GM19455 (cell line): ENCODE results near the gene CRYBA2.
A peak's percentile ranks its signal among the peaks of the same experiment; 100 is the strongest.

Experiments
- ATAC-seq: cut with Tn5 transposase; IDR thresholded peaks from one replicate; pipeline ENCODE4 v1.9.1; 2021; ENCODE audit not compliant: unreplicated experiment

Gene CRYBA2

DNA sequence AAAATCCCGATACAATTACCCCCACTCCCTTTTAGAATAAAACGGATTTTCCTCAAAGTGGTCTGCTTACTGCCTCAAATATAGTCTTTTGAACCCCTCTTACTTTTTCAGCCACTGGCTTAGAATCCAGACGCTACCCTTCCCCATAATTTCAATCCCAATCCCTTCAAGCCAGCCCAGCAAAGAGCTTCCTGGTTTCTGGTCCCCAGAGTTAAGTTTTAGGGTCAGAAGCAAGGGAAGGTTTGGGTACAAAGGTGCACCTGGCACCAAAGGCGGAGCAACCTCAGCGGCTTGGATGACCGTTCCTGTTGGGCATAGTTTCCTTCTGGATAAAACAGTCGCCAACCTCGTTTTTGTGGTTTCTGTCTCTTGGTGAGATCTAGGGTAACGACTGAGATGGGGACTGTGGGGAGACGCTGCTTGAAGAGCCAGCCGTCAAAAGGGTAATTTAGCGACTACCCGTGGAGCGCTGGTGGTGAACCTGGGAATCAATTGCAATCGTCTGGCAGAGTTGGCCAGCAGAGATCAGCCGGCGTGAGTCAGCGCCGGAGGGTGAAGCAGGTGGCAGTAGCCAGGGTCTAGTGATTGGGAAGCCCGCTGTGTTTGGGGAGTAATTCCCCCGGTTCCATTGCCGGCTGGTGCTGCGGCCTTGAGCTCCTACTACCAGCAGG is 9.8 kb downstream of the CRYBA2 start:
- no peak for ATAC-seq

DNA sequence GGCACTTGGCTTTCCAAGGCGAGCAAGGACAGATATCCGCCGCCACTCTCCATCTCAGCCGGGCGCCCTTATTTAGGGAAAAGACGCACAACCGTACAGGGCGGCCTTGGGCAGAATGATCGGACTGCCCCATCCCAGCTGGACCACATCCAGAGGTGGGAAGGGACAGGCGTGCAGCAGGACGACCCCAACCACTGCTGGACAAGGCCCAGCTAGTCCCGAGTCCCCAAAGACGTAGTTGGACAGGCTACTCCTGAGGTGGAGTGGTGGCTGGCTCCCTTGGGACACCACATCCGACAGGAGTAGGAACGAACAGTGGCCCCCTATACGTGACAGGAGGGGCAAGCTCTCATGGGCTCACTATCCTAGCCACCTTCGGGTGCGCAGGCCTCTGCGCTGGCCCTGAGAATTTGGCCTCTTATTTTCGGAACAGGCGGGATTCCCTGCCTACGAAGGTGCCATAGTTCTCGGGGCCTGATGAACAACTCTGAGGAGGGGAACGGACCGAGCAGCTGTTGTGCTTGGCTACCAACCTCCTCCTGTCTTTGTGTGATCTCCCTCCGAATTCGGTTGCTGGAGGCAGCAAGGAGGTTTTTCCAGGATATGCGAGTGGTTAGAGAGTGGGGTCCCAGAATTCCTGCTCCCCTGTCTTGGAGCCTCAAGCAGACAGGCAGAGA is 10.5 kb downstream of the CRYBA2 start:
- ATAC-seq = no peak

DNA sequence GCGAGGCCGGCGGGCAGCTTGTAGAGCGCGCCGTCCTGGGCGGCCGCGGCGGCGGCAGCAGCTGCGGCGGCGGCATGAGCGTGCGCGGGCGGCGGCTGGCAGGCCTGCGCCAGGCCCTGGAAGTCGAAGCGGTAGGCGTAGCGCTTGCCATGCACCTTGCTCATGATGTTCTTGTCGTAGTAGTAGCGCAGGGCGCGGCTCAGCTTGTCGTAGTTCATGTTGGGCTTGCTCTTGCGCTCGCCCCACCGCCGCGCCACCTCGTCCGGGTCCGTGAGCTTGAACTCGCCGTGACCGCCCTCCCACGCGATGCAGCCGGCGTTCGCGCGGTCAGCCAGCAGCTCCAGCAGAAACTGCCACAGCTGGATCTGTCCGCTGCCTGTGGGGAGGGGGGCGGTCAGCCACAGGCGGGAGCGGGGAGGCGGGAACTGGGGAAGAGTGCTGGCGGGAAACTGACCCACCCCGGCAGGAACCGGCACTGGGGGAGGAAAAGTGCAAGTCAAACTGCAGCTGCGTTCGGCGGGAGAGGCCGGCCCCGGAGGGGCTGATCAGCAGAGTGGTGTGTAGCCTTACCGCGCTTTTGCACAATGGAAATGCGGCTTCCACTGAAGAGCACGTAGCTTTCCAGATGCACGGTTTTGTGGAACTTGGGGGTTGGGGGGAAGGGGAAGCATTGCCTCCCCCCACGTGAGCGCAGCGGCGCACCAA is 11.2 kb downstream of the CRYBA2 start:
- ATAC-seq = no peak

DNA sequence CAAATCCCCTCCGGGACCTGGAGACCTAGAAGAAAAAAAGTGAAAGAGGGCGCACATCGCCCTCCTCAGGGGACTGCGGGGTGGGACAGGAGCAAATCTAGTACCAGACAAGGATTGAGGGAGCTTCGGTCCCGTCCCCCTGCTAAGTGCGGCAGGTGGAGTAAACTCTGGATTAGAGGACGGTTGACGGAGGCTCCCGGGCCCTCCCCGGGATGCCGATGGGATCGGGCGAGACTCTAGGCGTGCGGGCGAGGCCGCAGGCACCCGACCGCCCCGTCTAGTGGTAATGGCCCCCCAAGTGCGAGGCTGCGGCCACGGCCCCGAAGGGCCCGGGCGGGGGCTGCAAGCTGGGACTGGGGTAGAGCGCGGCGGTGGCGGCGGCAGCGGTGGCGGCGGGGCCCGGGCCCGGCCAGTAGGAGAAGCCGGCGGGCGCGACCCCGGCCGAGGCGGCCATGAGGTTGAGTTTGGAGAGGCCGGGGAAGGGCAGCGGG is 11.8 kb downstream of the CRYBA2 start:
- no peak for ATAC-seq

DNA sequence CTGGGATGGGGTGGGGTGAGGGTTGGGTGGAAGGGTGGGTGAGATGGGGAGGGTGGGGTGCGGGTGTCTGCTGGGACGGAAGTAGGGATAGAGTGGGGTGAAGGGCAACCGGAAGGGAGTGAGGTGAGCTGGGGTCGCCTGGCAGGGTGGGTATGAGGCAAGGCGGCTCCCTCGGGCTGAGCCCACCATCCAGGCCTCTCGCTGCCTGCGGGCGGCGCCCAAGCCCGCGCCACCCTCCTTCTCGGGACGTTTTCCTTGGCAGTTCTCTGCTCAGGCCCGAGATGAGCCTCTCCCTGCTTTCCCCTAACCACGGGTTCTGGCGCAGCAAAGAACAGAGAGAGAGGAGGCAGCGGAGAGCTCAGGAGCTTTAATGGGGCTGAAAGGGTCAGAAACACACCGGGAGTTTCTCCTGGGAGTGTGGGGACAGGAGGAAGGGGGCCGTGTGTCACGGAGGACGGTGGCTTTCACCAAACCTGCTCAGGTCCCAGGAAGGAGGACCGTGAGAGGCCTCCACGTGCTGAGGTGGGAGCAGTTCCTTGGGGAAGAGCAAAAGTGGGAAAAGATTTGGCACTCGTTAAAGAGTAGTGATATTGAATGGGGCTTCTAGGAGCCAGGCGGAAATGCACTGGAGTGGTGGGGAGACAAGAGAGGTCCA is 12.4 kb downstream of the CRYBA2 start:
- no peak for ATAC-seq

DNA sequence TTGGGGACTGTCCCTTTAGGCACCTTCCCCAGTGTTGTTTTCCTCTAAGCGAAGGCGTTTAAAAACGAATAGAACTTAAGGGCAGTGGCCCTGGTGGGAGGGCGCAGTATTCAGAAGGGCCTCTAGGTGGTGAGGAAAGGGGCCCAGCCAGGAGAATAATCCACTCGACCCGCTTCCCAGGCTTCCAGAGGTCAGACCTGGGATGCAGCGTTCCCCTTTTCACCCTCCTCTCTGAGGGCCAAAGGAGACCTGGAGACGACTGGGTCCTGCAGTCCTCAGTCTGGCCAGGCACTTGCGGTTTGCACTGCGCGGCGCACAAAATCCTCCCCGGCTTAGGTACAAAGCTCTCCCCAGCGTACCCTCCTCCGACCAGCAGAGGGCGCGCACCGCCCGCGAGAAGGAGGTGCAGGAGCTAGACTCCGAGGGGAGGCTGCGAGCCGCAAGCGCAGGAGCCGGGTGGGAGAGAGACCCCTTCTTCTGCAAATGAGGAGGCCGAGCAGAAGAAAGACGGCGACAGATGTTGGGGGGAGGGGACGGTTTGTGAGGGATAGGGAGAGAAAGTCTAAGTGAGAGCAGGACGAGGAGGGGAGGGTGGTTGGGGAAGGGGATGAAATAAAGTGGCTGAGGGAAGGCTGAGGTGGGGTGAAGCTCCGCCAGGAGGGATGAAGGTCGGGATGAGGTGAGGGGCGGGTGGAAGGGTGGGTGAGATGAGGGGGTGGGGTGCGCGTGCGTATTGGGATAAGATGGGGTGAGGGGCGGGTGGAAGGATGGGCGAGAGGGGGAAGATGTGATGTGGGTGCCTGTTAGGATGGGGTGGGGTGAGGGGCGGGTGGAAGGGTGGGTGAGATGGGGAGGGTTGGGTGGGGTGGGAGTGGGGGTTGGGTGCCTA is 13.1 kb downstream of the CRYBA2 start:
- ATAC-seq = peak; percentile 89

DNA sequence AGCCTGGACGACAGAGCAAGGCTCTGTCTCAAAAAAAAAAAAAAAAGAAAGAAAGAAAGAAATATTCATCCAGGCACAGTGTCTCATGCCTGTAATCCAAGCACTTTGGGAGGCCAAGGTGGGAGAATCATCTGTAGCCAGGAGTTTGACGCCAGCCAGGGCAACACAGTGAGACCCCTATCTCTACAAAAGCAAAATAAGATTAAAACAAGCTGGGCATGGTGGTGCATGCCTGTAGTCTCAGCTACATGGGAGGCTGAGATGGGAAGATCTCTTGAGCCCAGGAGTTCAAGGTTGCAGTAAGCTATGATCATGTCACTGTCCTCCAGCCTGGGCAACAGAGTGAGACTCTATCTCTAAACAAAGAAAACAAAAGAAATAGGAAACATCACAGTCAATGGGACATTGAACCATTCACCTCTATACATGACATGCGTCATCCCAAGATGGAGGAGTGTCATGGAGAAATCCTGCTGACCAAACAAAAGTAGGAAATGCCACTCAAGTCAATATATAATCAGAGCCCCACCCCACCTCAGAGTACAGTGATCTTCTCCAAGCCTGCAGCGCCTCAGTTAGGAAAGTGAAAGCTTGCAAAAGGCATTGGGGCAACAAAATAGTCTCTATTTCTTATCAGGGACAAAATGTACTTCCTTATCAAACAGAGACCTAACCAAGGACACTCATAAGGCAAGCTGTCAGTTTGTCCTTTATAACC is 18.0 kb downstream of the CRYBA2 start:
- no peak for ATAC-seq

DNA sequence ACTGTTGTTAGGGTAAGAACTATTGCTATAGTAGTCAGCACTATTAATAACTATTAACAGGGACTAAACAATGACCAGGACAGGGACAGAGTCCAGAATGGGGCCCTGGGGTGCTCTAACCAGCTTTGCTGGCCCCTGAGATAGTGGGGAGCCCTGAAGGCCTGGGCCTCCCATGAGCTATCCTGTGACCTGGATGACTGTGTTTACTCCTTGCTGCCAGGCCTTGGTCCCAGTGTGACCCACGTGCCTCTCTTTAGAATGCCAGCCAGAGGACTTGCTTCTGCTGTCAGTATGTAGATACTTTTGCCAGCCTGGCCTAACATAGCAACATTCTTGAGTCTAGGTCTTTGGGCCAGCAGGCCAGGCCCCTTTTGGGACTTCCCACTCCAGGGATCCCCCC is 22.3 kb downstream of the CRYBA2 start:
- no peak for ATAC-seq

DNA sequence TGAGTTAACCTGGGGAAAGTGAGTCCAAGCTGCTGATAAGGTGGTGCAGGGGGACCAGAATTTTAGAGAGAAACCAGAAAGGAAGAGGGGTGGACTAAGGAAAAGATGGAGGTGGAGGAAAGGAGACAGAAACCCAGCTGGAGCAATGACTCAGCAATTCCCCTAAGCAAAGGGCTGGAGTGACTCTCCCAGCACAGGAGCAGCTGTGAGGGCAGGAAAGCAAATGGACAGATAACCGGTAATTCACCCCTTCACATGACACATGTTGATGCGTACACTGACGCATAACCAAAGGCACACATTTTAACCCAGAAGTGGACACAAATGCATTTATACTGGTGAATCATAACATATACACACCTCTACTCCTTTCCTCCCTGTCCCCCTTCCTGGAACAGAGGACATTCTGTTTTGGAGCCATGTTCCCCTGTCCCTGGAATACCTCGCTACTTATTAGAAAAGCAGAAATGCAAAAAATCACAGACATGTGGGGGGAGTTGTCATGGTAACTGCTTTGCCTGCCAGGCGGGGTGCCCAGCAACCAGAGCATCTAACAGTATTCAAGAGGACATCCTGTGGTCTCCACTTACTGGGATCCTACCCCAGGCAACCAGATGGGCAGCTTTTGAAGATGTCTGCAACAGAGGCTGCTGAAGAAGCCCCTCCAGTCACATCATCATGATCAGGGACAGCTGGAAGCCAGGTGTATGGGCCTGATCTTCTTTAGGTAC is 29.0 kb downstream of the CRYBA2 start:
- no peak for ATAC-seq

DNA sequence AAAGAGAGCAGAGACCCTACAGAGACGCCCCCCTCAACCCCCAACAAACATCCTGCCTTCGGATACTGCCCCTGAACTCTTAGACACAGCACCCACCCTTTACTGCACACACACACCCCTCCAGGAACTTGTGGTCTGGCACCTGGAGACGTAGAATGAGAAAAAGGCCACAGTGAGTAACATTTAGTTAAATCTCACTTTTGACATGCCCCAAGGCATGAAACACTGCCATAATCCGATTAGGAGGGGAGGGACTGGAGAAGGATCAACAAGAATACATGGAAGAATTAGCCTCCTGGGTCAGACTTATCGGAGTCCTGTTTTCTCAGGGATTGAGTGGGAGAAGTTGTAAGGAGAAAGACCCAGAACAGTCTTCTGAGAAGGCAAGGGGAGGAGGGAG is 29.6 kb downstream of the CRYBA2 start:
- ATAC-seq = no peak

DNA sequence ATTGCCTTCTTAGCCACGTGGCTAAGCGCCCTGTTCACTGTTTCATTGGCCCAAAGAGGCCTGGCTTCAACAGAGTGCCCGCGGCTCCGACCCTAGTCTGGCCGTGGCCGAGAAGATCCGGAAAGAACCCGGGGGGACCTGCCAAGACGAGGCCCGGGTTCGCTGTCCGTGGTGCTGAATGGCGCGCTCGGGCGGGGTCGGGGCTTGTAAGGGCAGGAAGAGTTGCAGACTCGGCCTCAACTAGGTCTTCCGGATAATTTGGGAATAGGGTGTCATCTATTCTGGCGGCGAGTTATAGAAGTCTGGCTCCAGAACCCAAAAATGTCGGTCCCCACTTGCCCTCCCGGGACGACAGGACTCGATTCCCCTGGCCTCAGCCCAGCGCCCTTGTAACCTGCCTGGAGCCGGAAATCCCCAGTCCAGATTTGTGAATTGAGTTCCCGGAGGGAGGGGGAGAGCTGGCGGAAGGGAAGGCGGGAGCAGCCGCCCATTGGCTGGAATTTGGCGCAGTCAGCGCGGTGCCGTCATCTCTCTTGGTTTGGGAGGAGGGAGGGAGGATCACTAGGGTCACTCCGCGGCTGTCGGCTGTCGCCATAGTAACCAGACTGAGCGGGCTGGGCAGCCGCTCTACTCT is 30.2 kb downstream of the CRYBA2 start:
- no peak for ATAC-seq

DNA sequence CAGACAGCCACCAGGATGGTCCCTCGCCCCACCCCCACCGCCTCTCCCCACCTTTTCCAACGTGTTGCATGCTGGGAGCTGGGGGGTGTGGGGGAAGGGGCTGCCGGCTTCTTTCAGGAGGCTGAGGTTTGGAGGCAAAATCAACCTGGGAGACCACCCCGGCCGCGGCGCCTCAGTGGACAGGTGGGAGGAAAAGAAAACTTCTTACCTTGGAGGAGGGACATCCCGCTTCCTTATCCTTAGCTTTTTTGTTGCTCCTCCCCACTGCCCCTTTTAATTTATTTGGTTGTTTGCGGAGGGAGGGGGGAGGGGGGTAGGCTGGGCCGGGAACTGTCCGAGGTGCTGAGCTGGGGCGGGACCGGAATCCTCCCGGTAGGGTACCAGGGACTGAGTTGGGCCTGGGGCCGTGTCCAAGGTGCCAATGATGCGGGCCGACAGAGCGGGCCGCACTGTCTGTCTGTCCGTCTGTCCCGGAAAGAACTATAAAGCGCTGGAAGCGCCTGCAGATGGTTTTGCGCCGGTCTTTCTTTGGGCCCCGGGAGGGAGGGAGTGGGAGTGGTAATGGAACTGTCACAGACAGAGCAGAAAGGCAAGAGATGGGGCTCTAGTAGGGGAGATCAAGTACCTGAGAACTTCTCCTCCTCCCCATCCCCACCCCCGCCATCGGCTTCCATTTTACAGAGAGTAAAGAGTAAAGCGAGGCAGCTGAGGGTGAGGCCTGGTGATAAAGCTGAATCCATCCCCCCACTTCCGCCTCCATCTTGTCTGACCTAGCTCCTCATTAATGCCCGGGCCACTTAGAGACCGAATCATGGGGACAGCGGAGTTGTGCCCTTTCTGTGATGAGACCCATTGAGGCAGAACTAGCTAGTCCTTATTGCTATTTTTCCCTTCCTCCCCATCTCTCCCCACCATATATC is 31.3 kb downstream of the CRYBA2 start:
- ATAC-seq = no peak

DNA sequence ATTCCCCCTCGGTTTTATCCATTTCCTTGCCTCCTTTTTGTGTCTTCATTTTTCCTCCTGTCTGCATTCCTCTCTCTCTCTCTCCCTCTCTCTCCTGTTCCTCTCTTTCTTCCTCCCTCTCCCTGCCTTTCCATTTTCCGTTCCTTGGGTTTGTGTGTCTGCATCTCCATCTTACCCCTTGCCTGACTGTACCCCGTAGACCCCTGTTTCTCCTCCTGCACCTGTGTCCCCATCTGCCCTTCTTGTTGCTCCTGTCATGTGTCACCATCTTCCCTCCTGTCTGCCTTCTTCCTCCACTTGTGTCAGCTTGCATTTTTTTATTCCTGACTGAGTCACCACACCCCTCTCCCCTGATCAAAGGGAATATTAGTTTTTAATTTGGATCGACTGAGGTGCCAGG is 32.0 kb downstream of the CRYBA2 start:
- ATAC-seq = no peak

DNA sequence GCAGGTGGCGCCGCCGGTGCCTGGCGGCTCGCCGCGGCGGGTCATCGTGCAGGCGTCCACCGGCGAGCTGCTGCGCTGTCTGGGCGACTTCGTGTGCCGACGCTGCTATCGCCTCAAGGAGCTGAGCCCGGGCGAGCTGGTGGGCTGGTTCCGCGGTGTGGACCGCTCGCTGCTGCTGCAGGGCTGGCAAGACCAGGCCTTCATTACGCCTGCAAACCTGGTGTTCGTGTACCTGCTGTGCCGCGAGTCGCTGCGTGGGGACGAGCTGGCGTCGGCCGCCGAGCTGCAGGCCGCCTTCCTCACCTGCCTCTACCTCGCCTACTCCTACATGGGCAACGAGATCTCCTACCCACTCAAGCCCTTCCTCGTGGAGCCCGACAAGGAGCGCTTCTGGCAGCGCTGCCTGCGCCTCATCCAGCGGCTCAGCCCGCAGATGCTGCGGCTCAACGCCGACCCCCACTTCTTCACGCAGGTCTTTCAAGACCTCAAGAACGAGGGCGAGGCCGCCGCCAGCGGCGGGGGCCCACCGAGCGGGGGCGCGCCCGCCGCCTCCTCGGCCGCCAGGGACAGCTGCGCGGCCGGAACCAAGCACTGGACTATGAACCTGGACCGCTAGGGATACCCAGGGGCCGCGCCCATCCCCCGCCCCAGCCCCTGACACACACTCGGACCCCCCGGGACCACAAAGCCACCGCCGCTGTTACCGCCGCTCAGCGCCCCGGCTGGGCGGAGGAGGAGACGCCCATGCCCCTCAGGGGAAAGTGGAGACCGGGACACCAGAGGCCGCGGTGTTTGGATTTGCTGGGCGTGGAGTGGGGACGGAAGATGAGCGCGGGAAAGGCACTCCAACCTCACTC is 32.7 kb downstream of the CRYBA2 start:
- no peak for ATAC-seq

DNA sequence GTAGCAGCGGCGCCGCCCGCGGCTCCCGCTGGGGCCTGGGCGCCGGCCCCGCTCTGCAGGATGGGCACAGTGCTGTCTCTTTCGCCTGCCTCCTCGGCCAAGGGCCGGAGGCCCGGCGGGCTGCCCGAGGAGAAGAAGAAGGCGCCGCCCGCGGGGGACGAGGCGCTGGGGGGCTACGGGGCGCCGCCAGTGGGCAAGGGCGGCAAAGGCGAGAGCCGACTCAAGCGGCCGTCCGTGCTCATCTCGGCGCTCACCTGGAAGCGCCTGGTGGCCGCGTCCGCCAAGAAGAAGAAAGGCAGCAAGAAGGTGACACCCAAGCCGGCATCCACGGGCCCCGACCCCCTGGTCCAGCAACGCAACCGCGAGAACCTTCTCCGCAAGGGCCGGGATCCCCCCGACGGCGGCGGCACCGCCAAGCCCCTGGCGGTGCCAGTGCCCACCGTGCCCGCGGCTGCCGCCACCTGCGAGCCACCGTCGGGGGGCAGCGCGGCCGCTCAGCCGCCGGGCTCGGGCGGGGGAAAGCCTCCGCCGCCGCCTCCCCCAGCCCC is 33.4 kb downstream of the CRYBA2 start:
- peak; percentile 29 for ATAC-seq

DNA sequence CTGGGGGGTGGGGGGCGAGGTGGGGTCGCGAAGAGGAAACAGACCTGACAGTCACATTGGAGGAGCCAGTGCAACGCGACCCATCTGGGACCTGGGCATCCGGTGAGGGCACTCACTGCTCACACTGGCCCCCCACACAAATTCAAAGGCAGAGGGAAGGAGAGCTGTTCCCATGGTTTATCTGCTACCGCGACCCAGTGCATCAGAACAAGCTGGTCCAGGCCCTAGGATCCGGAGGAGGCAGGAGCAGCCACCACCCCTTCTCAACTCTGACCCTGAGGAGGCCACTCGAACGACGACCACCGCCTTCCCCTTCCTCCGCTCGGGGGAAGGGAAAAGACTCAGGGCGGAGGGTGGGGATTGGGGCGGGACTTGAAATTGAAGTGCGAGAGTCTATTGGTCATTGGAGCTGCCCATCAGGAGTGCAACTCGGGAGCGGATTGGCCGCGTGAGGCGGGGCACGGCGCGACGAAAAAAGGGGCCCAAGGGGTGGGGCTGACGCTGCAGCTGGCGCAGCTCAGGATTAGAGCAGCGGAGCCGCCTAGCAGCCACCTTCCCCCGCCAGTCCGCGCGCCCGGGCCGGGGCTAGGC is 34.0 kb downstream of the CRYBA2 start, which contains the start of gene CDK5R2:
Gene CDK5R2 (plus strand): TSS at position 526 of the 591 bp plus-strand sequence. CDS start 155 bp downstream, outside the sequence.
- ATAC-seq = peak; percentile 99
